ENCODE results near the gene ESRRA.

Gene ESRRA

DNA sequence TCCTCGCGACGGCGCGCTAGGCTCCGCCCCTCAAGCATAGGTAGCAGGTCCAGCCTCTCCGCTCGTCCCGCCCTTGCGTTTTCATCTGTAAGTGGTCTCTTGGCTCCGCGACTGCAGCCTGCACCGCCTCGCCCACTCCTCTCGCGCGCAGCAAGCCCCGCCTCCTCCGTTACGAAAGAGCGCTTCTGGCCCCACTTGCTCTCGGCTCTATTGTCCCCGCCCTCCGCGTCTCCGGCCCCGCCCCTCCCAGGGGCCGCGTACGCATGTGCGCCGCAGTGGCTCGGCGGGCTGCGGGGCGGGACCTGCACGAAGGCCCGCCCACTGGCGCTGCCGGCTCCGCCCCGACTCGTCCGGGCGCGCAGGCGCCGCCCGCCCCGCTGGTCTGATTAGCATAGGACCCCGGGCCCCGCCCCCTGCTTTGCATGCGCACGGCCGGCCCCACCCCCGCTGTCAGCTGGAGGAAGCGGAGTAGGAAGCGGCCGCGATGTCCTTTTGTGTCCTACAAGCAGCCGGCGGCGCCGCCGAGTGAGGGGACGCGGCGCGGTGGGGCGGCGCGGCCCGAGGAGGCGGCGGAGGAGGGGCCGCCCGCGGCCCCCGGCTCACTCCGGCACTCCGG is at the start of gene ESRRA:
ESRRA (plus strand) TSS at position 450 of the 616 bp plus-strand sequence. CDS start 1,656 bp downstream, outside the sequence.
- peak; percentile 99 for DNase-seq

GRCh38 chr11:64256300-64256699 is 49.0 kb upstream of the ESRRA start:
- DNase-seq, result no peak

DNA sequence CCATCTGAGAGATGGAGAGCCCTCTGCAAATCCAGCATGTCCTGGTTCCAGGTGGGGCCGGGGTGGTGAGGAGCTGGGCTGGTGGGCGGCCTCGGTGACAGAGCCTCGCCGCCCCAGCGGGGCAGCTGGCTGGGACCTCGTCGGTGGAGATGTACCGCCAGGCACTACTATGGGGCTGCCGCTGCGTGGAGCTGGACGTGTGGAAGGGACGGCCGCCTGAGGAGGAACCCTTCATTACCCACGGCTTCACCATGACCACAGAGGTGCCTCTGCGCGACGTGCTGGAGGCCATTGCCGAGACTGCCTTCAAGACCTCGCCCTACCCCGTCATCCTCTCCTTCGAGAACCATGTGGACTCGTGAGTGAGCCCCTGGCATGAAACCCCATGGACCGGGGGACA is 47.0 kb upstream of the ESRRA start:
- DNase-seq, result no peak

GRCh38 chr11:64258946-64259532 is 46.3 kb upstream of the ESRRA start:
- DNase-seq, result no peak

DNA sequence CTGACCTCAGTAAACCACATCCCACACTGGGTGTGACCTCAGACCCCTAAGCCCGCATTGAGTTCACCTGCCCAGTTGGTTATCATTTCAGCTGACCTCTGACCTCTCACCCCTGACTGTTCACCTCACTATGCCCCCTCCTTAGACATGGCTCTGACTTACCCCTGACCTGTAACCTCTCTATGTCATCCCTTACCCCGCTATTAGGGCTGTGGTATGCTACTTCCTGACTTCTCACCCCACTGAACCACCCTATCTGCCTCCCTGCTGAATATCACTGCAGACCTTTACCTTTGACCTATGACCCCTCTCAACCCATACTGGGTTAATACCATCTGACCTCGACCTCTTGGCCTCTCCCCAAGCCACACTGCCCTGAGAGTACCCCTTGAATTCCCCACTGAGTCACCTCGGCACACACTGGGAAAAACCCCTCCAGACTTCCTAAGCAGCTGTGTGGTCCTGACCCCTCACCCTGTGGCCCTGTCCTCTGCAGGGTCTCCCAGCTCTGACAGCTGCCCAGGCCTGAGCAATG is 45.7 kb upstream of the ESRRA start:
- DNase-seq, result no peak

- DNase-seq, result no peak
These were observed 45.1 kb upstream of the ESRRA start for GRCh38 chr11:64260147-64260708.

- no peak for DNase-seq
These were observed 43.7 kb upstream of the ESRRA start for GRCh38 chr11:64261556-64262080.

DNA sequence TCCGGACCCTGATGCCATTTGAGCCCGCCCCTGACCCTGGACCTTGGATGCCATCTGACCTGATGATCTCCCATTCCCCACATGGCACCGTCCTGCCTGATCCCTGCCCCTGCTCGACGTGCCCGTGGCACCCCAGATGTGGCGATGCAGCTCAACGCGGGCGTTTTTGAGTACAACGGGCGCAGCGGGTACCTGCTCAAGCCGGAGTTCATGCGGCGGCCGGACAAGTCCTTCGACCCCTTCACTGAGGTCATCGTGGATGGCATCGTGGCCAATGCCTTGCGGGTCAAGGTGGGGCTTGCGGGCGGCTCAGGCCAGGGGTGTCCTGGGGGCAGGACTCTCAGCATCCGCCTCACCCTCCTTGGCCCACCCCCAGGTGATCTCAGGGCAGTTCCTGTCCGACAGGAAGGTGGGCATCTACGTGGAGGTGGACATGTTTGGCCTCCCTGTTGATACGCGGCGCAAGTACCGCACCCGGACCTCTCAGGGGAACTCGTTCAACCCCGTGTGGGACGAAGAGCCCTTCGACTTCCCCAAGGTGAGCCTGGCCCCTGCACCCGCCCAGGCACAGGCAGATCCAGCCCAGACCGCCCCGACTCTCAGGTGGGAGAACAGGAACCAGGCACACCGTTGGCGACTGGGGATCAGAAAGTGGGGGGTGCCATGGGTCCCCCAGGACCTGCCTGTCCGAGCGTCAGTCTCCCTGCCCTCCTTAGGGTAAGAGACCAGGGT is 42.9 kb upstream of the ESRRA start:
- DNase-seq, result no peak

DNA sequence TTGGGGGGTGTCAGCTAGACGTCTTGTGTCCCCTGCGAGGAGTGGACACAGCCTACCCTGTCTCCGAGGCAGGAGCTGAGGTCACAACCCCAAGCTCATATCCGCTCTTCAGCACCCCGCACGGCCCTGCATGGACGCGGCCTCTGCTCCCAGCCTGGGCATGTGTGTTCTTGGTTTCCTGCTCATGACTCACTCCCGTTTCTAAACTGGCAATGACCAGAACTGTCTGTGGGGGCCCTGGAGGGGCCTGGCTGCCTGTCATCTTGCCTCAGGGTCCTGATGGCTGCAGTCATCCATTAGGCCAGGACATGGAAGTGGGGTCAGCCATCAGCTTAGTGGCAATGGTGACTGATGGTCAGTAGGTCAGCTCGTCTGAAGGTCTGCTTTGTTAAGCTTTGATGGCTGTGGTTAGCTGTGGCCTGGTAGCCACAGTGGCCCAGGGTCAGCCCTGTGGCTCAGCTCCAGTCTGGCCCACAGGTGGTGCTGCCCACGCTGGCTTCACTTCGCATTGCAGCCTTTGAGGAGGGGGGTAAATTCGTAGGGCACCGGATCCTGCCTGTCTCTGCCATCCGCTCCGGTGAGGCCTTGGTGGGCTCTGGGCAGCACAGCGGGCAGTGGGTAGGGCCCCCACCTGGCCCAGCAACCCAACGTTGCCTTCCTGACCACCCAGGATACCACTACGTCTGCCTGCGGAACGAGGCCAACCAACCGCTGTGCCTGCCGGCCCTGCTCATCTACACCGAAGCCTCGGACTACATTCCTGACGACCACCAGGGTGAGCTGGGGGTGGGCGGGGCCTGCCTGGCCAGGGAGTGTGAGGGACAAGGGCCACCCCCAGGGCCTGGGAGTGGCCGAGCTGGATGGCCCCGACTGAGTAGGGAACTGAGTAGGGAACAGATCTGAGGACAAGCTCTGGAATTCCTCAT is 42.0 kb upstream of the ESRRA start:
- no peak for DNase-seq

DNA sequence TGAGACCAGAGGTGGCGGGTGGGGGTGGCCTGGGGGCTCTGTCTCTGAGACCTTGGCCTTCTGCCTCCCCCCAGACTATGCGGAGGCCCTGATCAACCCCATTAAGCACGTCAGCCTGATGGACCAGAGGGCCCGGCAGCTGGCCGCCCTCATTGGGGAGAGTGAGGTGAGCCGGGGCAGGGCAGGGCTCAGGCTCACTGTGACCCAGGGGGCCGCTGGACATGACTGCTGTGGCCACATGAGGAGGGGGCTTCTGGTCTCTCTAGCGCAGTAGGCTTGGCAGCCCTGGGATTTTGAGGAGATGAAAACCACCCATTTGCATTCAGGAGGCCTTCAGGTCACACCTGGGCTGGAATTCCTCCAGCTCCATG is 41.4 kb upstream of the ESRRA start:
- DNase-seq, result no peak

- no peak for DNase-seq
These were observed 40.9 kb upstream of the ESRRA start for GRCh38 chr11:64264371-64264852.

DNA sequence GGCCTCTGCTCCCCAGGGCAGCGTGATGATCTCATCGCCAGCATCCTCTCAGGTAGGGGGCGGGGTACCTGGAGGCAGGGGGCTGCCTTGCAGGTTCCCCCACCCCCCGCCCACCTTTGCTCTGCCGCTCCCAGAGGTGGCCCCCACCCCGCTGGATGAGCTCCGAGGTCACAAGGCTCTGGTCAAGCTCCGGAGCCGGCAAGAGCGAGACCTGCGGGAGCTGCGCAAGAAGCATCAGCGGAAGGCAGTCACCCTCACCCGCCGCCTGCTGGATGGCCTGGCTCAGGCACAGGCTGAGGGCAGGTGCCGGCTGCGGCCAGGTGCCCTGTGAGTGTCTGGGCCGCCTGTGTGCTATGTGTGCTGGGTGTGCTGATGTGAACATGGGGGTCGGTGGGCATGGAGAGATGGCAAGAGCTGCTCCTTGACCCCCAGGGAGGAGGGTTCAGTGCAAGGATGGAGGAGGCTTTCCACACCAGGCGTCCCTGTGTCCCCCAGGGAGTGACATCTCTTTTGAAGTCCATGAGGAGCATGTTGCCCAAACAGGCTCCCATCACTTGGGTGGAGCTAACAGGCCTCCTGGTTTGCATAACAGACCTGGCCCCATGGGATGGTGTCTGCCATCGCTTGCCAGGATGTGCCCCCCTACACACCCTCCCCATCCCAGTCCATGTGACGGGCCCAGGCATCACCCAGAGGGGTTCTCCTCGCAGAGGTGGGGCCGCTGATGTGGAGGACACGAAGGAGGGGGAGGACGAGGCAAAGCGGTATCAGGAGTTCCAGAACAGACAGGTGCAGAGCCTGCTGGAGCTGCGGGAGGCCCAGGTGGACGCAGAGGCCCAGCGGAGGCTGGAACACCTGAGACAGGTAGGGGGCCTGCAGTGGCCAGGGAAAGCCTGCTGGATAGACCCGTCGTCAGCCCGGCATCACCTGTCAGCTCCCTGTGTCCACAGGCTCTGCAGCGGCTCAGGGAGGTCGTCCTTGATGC is 39.9 kb upstream of the ESRRA start:
- no peak for DNase-seq

DNA sequence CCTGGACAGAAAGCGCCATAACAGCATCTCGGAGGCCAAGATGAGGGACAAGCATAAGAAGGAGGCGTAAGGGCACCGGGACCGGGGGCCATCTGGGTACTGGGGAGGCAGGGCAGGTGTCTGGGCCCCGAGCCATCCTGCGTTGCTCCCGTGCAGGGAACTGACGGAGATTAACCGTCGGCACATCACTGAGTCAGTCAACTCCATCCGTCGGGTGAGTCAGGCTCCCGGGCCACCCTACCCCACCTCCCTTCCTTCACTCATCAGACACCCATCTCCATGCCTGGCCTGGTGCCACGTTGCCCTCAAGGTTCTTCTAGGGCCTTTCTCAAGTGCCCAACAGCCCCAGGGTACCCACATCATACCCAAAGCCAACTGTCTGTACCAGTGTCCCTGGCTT is 39.0 kb upstream of the ESRRA start:
- DNase-seq, result no peak

DNA sequence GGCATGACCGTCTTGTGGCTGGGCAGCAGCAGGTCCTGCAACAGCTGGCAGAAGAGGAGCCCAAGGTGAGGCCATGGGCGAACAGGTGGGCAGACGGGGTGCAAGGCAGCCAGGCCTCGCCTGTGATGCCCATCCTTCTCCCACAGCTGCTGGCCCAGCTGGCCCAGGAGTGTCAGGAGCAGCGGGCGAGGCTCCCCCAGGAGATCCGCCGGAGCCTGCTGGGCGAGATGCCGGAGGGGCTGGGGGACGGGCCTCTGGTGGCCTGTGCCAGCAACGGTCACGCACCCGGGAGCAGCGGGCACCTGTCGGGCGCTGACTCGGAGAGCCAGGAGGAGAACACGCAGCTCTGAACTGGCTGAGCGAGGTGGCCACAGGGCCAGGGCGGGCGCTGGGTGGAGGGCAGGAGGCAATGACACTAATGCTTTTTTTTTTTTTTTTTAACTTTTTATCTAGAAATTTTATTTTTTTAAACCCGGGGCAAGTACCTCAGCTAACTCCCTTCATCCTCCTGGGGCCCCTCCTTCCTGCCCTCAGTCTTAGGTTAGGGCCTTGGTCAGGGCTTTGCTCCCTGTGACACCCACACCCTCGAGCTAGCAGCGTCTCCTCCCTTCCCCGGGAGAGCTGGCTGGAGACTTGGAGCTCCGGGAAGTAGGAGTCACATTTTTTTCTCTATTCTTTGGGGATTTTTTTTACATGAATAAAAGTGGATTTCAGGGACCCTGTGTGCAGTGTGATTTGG is 37.9 kb upstream of the ESRRA start:
- DNase-seq, result no peak

DNA sequence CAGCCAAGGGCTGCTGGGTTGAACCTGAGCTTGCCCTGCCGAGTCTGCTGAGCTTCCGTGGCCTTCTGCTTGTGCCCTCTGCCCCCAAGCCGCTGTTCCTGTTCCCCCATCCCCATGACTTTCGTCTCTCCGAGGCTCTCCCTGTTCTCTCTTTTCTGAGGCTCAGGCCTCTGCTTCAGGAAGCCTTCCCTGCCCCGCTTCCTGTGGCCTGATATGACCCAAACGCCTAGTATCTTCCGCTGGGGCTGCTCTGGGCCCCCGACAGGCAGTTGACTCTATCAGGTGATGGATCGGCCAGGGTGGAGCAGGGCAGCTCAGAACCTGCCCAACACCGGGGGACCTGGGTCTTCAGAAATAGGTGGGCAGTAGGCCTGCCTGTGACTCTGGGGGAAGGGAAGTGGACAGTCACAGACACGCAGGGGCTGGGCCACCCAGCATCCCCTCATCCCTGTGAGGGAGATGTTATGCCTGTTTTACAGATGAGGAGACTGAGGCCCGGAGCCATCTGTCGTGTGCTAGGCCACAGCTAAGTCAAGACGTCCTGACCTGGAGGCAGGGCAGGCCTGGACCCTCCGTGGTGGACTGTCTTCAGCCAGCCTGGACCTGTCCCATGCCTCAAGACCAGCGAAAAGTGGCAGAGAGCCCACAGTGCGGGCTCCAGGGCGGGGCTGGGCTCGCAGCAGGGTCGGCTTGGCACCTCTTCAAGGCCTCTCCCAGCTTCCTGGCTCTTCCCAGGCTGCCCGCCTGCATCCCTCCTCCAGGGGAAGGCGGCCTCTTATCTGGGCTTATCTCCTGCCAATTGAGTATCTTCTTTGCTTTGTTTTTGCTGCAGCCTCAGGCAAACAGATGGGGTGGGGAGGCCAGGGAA is 37.1 kb upstream of the ESRRA start:
- no peak for DNase-seq

GRCh38 chr11:64268893-64269539 is 36.3 kb upstream of the ESRRA start:
- peak; percentile 40 to 62 for DNase-seq

GRCh38 chr11:64269540-64270220 is 35.6 kb upstream of the ESRRA start:
- peak; percentile 99 for DNase-seq
